ENCODE results near the gene LHPP.
A peak's percentile ranks its signal among the peaks of the same experiment; 100 is the strongest.

LHPP gene

DNA sequence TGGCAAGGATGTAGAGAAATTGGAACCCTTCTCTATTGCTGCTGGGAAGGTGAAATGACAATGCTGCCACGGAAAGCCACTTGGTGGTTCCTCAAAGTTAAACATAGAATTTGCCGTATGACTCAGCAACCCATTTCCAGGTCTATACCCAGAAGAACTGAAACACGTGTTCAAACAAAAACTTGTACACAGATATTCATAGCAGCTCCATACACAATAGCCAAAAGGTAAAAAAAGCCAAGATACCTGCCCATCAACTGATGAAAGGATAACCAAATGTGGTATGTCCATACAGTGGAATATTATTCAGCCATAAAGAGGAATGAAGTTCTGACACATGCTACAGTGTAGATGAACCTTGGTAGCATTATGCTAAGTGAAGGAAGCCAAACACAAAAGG is 39.1 kb downstream of the LHPP start:
- DNase-seq, result no peak

DNA sequence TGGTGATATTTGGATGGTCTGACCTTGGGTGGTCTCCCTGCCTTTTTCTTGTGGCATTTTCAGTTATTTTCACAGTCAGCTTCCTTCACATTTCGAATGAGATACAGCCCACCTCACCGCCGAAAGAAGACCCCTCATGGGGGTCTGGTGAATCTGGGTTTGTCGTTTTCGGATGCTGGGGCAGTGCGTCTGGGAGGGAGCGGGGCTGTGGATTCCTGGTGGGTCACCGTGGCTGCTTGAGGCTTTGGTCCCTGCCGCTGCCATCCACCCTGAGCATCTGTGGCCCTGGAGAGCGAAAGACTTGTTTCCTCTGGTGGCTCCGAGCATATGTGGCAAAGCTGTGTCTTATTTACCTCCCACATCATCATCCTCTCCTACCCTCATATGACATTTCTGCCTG is 43.1 kb downstream of the LHPP start:
- no peak for DNase-seq

DNA sequence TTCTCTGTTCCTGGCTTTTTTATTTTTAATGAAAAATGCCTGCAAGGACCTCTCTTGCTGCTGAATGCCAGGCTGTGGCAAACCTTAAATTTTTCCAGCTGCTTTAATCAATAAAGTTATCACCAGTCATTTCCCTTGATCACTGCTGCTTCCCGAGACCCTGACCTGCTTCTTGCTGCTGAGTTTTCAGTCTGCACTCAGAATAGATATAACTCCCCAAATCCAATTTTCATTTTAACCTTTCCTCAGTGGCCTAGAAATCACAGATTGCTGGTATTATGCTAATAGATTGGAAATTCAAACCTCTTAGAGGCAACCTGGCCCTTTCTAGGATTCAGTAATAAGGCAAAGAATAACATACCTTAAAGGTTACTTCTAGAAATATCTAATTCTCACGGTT is 43.7 kb downstream of the LHPP start:
- DNase-seq, result no peak

DNA sequence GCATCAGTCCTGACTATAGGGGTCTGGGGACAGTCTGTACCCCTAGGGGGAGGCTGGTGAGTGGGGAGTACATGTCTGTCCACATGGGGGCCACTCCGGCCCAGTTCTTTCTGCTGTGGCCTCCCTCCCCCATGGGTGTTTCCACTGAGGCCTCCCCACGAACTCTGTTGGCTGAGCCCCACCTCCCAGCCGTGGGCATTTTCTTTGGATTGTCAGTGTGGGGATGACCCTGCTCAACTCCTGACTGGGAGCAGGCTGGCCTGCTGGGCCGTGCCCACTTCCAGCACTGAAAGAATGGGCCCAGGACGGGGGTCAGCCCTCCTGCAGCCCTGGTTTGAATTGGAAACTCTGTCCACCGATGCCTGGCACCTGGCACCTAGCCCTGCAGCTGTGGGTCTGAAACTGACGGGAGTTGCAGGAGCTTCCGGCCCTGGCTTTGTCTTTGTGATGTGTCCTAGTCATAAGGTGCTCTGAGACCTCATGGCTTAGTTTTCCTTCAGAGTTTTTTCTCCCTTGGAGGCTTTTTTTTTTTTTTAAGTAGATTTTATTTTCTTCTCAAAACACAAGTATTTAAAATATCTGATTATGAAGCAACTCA is 46.5 kb downstream of the LHPP start:
- no peak for DNase-seq

DNA sequence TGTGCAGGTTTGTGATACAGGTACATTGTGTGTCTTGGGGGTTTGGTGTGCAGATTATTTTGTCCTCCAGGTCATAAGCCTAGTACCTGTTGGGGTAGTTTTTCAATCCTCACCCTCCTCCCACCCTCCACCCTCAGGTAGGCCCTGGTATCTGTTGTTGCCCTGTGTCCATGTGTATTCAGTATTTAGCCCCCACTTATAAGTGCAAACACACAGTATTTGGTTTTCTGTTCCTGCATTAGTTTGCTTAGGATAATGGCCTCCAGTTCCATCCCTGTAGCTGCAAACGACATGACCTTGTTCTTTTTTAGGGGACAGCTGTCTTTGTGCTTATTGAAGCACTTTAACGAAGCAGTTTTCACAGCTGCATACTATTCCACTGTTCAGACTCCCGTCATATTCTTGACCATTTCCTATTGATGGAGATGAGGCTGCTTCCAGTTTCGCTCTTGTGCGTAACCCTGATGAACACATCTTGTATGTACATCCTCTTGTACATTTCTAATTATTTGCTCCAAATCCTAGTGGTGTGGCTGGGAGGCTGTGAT is 47.4 kb downstream of the LHPP start:
- DNase-seq, result no peak

DNA sequence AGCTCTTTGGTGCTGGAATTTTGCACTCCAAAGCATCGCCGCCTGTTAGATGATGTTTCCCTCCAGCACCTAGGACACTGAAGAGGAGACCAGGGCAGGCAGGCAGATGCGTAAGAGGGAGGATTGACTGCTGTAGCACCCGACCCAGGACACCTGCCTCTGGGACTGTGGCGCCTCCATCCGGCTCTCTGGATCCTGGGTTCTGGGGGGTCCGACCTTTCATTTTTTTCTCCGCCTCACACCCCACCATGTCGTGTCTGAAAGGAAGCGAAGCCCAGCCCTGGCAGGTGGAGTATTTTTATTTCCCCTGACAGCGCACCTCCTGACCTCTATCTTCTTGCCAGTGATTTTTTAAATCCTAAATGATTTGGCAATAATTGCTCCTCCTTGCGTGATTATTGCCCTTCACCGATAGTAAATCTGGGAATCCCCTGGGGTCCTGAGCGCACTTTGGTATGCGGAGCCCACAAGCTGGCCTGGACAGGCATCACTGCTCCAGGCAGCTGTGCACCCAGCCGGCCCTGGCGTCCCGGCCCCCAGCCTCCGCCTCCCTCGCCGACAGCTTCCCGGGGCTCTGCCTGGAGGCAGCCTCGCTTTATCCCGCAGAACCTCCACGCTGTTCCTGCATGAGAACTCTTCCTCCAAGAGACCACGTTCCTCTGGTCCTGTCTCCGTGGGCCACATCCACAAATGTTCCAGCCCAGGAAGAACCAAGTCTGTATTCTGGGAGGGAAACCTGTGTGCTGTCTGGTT is 48.4 kb downstream of the LHPP start:
- DNase-seq, result no peak

DNA sequence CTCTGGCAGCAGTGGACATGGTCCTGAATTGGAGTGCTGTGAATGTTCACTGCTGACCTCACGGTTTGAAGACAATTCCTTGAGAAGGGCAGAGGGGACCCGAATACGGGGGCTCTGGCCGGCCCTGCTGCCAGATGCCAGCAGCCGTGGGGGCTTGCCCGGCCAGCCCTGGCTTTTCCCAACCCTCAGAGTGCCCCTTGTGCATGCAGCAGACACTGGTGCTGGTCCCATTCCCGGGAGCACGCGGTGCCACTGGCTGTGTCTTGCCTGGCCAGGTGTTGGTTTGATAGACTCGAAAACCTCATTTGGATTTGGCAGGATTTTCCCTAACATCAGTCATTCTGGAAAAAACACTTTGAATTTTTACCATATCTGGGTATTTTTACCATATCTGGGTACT is 49.1 kb downstream of the LHPP start:
- DNase-seq, result no peak

DNA sequence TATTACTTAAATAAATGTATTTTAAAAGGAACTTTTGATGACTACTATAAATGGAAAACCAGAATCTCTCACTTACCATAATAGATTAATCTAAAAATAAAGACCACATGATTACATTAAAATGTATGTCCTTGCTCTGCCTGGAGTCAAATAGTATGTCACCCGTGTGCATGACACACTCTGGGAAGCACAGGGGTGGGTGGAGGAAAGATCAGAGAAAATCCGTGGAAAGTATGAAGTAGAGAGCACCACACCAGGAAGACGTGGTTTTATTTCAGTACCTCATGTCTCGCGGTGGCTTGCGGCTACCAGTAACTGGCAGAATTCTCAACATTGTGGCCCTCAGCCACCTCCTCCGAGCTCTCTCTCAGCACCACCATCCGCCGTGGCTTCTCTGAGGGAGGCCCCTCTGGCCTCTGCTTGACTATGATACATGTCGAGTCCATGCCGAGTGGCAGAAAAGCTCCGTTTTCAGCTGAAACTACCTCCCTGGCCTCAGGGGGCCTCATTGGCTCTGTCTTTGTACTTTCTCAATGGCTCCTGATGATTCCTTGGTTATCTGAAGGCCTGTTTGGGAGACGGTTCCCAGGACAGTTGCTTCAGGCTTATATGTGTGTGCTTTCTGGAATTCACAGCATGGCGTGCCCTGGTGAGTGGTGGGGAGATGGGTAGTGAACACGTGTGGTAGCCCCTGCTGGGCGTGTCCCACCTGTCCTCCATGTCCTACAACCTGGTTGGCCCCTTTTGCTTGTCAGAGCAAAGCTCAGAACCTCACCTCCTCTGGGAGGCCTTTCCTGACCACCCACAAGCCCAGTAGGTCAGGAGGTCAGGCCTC is 49.8 kb downstream of the LHPP start:
- no peak for DNase-seq

DNA sequence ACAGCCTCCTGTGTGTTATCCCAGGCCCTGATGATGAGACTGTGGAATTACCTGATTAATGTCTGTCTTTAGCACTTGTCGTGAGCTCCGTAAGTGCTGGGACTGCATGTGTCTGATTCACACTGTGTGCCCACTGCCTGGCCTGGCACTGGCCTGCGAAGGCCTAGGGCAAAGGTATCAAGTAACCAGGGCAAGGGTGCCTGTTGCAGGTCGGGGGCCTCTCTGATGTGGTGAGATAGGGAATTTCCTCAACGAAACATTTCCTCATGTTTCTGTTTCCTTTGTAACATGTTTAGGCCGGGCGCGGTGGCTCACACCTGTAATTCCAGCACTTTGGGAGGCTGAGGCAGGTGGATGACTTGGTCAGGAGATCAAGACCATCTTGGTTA is 50.4 kb downstream of the LHPP start:
- DNase-seq, result no peak

DNA sequence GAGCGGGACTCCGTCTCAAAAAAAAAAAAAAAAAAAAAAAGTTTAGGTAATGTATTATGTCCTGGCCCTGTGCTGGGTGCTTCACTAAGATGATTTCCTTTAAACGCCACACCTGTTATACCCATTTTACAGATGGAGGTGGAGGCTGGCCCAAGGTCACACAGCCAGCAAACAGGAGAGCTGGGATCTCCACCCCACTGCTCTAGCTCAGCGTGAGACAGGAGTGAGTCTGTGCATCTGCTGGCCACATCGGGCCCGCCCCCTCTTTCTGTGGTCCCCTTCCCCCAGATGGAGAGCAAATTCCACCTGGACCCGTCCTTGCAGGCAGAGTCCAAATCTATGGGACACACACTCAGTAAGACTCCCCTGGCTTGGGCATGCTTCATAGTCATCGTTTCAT is 51.0 kb downstream of the LHPP start:
- no peak for DNase-seq

DNA sequence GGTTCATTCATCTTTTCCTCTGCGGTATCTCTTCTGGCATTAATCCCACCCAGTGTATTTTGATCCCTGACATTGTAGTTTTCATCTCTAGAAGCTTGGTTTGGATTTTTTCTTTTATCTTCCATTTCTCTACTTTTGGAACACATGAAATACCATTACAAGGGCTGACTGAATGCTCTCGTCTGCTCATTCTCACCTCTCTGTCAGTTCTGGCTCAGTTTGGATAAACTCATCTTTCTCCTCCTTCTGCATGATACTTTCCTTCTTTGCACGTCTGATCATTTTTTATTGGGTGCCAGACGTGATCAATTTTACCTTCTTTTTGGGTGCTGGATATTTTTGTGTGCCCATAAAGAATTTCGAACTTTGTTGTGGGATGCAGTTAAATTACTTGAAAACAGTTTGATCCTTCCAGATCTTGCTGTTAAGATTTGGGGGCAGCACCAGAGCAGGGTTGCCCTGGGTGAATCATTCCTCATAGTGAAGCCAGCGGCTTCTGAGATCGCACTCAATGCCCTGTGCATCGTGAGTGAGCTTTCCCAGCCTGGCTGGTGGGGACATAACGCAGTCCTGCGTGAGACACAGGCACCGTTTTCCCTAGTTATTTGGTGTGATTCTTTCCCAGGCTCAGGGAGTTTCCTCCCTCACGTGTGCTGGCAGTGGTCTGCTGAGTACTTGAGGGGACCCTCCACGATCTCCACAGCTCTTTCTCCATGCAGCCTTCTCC is 53.8 kb downstream of the LHPP start:
- no peak for DNase-seq

DNA sequence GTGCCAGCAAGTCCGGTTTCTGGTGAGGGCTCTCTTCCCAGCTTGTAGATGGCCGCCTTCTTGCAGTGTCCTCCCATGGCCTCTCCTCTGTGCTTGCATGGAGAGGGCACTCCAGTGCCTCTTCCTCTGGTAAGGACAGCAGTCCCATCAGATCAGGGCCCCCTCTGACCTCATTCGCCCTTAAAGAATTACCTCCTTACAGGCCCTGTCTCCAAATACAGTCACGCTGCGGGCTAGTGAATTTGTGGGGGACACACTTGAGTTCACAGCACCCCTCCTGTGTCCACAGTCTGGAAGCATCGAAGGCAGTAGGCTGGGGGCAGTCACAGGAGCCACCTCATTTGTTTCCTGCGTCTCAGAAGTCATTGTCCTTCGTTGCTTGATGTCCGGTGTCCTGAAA is 54.6 kb downstream of the LHPP start:
- DNase-seq, result no peak

DNA sequence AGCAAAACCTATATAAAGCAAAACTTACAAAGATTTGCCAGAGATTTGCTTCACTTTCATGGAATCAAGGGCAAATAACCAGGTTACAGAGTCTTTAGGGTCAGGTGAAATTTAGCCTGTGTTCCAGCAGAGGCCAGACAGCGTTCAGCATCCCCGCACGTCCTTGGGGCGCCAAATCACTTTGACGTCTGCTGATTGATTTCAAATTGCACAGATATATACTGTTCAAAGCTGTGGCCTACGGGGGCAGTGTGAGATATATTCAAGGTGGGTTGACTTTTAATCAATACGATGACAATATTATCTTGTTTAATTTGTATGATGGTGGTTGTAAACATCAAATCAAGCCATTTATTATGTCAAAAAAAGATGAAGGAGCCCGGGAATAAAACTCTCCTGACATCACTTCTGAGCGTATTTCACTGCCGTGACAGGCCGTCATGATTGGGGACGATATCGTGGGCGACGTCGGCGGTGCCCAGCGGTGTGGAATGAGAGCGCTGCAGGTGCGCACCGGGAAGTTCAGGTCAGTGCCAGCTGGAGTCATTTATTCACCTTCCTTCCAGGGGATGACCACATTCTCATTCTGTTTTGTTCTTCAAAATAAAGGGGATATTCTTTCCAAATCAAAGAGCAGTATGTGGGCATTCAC is 55.2 kb downstream of the LHPP start:
- no peak for DNase-seq

DNA sequence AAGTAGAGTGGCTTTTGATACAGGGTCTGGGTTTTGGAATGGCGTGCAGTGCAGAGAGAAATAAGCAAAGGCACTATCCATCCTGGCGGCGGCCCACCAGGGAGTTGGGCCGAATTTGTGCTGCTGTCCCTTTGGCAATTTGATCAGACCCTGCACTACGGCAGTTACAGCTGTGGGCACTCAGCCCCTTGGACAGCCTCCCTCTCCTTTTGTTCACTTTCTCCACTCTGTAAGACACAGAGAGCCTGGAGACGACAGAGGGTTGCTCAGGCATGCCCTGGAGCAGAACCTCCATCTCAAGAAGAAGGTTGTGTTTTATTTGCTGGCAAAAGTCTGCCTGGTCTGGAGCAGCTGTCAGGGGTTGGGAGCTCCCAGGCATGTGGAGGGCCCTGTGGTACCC is 55.8 kb downstream of the LHPP start:
- DNase-seq, result no peak

DNA sequence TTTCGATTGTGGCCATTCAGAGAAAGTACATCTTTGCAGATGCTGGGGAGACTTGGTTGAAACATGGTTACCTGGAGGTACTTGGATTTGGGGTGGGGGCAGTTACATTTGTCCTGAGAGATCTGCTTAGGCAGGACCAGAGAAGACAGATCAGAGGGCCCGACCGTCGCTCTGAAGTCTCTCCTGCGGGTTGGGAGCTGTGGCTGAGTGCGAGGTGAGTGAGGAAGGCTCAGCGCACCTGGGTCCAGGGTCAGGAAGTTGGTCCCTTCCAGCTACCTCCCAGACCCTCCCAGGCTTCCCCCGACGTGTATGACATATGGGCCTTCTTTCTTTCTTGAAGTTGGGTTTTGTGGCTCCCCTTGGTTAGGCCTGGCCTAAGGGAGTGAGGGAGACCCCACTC is 56.3 kb downstream of the LHPP start:
- DNase-seq, result no peak

DNA sequence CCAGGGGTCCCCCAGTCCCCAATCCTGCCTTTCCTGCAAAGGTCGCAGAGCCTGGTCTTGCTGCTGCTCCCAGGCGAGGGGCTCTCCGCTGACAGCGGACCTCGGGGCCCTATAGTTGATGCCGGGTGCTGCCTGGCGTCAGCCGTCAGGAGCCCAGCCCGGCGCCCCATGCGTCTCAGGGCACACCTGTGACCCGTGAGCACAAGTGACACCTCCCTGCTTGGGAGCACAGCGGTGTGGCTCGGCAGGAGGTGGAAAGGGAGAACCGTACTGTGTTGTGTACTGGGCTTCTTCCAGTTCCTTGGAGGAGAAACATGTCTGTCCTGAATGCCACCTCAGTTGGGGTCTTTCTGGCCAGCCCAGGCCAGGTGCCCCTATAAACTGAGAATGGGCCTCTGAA is 56.7 kb downstream of the LHPP start:
- no peak for DNase-seq

DNA sequence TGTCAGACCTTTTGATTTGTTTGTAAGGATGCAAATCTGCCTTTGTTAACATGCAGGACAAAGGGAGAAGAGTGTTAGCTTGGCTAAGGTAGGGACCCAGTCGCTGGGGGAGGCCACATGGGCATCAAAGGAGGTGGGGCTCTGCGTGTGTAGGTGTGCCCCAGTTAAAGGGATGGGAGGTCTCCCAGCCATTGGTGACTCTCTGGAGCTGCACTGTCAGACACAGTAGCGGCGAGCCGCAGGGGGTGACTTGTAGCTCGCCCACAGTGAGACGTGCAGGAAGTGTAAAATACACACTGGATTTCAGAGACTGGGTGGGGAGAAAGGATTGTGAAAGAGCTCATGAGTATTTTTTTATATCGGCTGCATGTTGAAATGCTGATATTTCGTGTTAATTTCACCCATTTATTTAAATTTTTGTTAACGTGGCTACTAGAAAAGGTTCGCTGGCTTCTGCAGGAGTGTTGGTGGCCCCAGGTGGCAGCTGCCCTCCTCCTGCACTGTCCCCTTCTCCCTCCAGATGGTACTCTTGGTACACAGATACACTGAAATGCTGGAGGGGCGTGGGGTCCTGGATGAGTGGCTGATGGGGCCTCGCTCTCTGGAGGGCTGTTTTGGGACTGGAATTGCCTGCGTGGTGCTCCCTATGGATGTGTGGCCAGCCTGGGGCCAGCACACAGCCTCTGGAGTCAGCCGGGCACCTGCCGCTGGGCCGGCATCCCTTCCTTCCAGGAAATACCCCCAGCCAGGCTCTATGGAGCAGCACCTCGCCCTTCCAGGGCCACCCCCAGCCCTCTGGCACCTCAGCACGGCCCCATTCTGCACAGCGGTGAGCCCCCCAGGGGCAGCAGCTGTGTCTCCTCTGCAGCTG is 59.2 kb downstream of the LHPP start:
- peak; percentile 17 for DNase-seq

DNA sequence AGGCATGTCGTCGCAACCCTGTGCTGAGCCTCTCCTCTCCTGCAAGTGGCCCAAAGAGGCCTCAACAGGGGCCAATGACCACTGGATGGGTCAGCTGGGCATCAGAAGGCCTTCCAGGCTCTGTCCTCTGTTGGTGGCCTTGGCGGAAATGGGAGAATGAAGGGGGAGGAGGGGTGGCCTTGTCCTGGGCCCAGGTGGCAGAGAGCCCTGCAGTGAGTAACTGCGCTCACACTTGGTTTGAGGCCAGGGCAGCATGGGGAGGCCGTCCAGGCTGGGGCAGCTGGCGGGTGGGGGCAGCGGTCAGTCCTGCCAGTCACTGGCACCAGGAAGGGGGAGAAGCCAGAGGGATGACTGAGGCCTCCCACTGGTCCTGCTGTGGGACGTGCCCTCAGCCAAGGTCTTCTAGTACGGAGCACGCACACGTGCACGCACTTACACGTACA is 59.8 kb downstream of the LHPP start:
- DNase-seq, result no peak

DNA sequence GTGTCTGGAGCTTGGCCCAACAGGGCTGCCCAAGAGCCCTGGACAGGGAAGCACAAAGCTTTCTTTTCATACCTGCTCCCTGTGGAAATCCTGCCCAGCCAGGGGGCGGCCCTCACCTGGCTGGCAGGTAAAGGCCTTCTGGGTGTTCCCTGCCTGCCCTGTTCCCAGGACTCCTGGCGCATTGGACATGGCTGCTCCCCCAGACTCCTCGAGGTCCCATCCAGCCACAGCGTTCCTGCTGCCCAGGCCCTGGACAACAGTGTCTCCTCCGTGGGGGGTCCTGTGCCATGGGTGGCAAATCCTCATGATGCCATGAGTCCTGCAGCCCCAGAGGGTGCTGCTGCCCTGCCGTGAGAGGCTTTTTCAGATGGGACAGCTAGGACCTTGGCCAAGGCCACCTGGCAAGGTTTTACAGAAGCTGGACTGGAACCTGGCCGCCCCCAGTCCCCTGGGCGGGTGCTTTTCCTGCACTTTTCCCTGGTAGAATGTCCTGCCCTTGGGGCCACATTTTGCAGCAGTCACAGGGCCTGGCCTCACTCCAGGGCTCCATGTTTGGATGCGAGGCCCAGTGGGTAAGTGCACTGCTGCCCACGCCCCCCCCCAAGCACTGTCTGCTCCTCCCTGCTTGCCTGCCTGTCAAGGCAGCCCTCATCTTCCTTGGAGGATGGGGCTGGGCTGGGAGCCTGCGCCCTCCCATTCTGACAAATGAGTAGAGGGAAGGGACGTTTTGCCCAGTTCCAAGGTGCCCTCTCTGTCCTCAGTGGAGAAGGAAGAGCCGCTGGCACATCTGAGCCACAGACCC is 60.7 kb downstream of the LHPP start:
- no peak for DNase-seq

Measured in NCI-H69 (cell line).